Uterus (tissue), 4 donors: Measurements from ENCODE around the gene METTL21C. TPM values are rescaled to one million over a fixed set of nuclear protein-coding genes. Genes with fewer than 3 reads are reported as not detected.

ENCODE experiments used
- DNase-seq, 2 donors: peaks; one replicate each; pipeline ENCODE4 v3.0.0-alpha.2; 2019 to 2020
- H3K27ac ChIP-seq, 2 donors: fragments of 200-600 bp; sonication (generic); 1 replicate in 1 of 2; 2 replicates in 1 of 2; pipeline ENCODE4 v1.5.1; 2016 to 2018
- H3K27me3 ChIP-seq, 2 donors: fragments of 200-600 bp; sonication (generic); one replicate each; pipeline ENCODE4 v1.5.1; 2018 to 2019; ENCODE audit warnings: control low read depth in 1 of 2
- H3K36me3 ChIP-seq, 2 donors: fragments of 200-600 bp; sonication (generic); one replicate each; pipeline ENCODE4 v1.5.1; 2019; ENCODE audit warnings: control low read depth in 1 of 2
- H3K4me1 ChIP-seq, 2 donors: fragments of 200-600 bp; sonication (generic); one replicate each; pipeline ENCODE4 v1.5.1; 2018 to 2019; ENCODE audit warnings: control low read depth in 1 of 2
- H3K4me3 ChIP-seq, 2 donors: fragments of 200-600 bp; sonication (generic); 1 replicate in 1 of 2; 2 replicates in 1 of 2; pipeline ENCODE4 v1.5.1; 2018 to 2019; ENCODE audit warnings: mild to moderate bottlenecking in 1 of 2
- H3K9me3 ChIP-seq, 2 donors: fragments of 200-600 bp; sonication (generic); one replicate each; pipeline ENCODE4 v1.5.1; 2019; ENCODE audit warnings: control low read depth in 1 of 2
- CTCF ChIP-seq, 4 experiments: fragments of 200-600 bp in 2 of 4; fragments of 450-650 bp in 2 of 4; sonication (generic) in 2 of 4; IDR thresholded peaks; one replicate each; pipeline ENCODE4 v1.5.1; 2016 to 2019; ENCODE audit warnings: antibody characterized with exemption in 4 of 4, mild to moderate bottlenecking in 2 of 4, moderate library complexity in 1 of 4
- POLR2A ChIP-seq, 2 donors: fragments of 450-650 bp; IDR thresholded peaks; one replicate each; pipeline ENCODE4 v1.6.1; 2016; ENCODE audit warnings: antibody characterized with exemption in 2 of 2, mild to moderate bottlenecking in 1 of 2, moderate library complexity in 1 of 2
- intact Hi-C: fragments of 100-400 bp; cut with DNase I; formaldehyde crosslinking; loops from one replicate; pipeline ENCODE4 v1.15.1; 2023; ENCODE audit warnings: low total_unique reads
- total RNA-seq, 4 donors: library from RNA; depleted of rRNA in 3 of 4; stranded (reverse); fragments of >200 nt in 3 of 4; gene quantifications; one replicate each; pipeline versions ENCODE4 v1.1.0 to v1.2.4, GENCODE V29; 2014 to 2023
- donor health status: DM: yes; HTN: yes; CAD: no.

The METTL21C gene
- total RNA-seq, 4 donors from 2014 or later: 0.41 TPM; not detected in 3

- TF ChIP-seq POLR2A (IDR thresholded peaks at IDR 0.05) (no peak), CTCF (IDR thresholded peaks at IDR 0.05) (peak; percentile 49 to 68 (median 53))
- H3K4me3 ChIP-seq: no peak overlapping the region
- no peak overlapping the region for H3K27ac ChIP-seq
- no peaks in the 10 kb centered on the region for H3K36me3 ChIP-seq
- no peaks in the 10 kb centered on the region for H3K4me1 ChIP-seq
- DNase-seq: no peak
- intact Hi-C loops: no loop called here
- H3K9me3 ChIP-seq: no peaks in the 10 kb centered on the region
- no peaks in the 10 kb centered on the region for H3K27me3 ChIP-seq
These were observed 30.1 kb upstream of the METTL21C start for GRCh38 chr13:102724923-102725322.

- Histone ChIP-seq H3K36me3 (no peaks in the 10 kb centered on the region), H3K4me1 (no peaks in the 10 kb centered on the region), H3K27me3 (no peaks in the 10 kb centered on the region), H3K4me3 (no peak overlapping the region), H3K27ac (no peak overlapping the region), H3K9me3 (no peaks in the 10 kb centered on the region)
- TF ChIP-seq POLR2A (IDR thresholded peaks at IDR 0.05) (no peak), CTCF (IDR thresholded peaks at IDR 0.05) (no peak)
- intact Hi-C loops: no loop called here
- no peak for DNase-seq
These were observed 27.0 kb upstream of the METTL21C start for GRCh38 chr13:102721800-102722231.

GRCh38 chr13:102718746-102719145, 23.9 kb upstream of the METTL21C start:
- Histone ChIP-seq H3K36me3 (no peaks in the 10 kb centered on the region), H3K9me3 (no peaks in the 10 kb centered on the region), H3K27me3 (no peaks in the 10 kb centered on the region), H3K4me3 (no peak overlapping the region), H3K4me1 (no peaks in the 10 kb centered on the region), H3K27ac (no peak overlapping the region)
- TF ChIP-seq CTCF (IDR thresholded peaks at IDR 0.05) (no peak), POLR2A (IDR thresholded peaks at IDR 0.05) (no peak)
- DNase-seq: no peak
- intact Hi-C loops: no loop called here

GRCh38 chr13:102715447-102715846, 20.6 kb upstream of the METTL21C start:
- Histone ChIP-seq H3K36me3 (no peaks in the 10 kb centered on the region), H3K27ac (no peak overlapping the region), H3K4me1 (no peaks in the 10 kb centered on the region), H3K9me3 (no peaks in the 10 kb centered on the region), H3K27me3 (no peaks in the 10 kb centered on the region), H3K4me3 (no peak overlapping the region)
- intact Hi-C loops: no loop called here
- no peak for DNase-seq
- no peak for TF ChIP-seq POLR2A (IDR thresholded peaks at IDR 0.05)
- TF ChIP-seq CTCF (IDR thresholded peaks at IDR 0.05): no peak

- H3K4me3 ChIP-seq: no peak overlapping the region
- intact Hi-C loops: no loop called here
- H3K36me3 ChIP-seq: no peaks in the 10 kb centered on the region
- H3K27ac ChIP-seq: peak overlapping the region in 1 of 2 donors; percentile 46
- no peaks in the 10 kb centered on the region for H3K27me3 ChIP-seq
- TF ChIP-seq CTCF (IDR thresholded peaks at IDR 0.05) (no peak), POLR2A (IDR thresholded peaks at IDR 0.05) (no peak)
- H3K4me1 ChIP-seq: no peaks in the 10 kb centered on the region
- H3K9me3 ChIP-seq: no peaks in the 10 kb centered on the region
- DNase-seq: peak; percentile 19 to 34
These were observed 15.4 kb upstream of the METTL21C start for GRCh38 chr13:102710261-102710679.
